Erythroblast (primary cell): ENCODE results near the gene GRB14.
"Not testable (repeated sequence)": the region's sequence is repeated elsewhere in the genome, so short reads cannot be mapped to it uniquely, and the experiment has no call there.

Experiments
- DNase-seq, 2 experiments: peaks; one replicate each; lab custom pipeline; 2025; lab: John Stamatoyannopoulos, UW
- GATA1 ChIP-seq: IDR thresholded peaks from 2 replicates; pipeline ENCODE4 v1.6.1; 2011; ENCODE audit warnings: low read depth, mild to moderate bottlenecking, control low read depth, low read length, moderate library complexity
- POLR2A ChIP-seq: IDR thresholded peaks from 2 replicates; pipeline ENCODE4 v1.6.1; 2011; ENCODE audit warnings: mild to moderate bottlenecking, low read length

Gene GRB14

GRCh38 chr2:164512871-164513270 is 108.4 kb downstream of the GRB14 start:
- no peak for TF ChIP-seq POLR2A
- no peak for TF ChIP-seq GATA1
- no peak for DNase-seq

- TF ChIP-seq GATA1: no peak
- TF ChIP-seq POLR2A: no peak
- no peak for DNase-seq
Observed at GRCh38 chr2:164511738-164512137, 109.5 kb downstream of the GRB14 start.

GRCh38 chr2:164510895-164511294 is 110.4 kb downstream of the GRB14 start:
- TF ChIP-seq GATA1: no peak
- DNase-seq: no peak

- no peak for TF ChIP-seq GATA1
- no peak for TF ChIP-seq POLR2A
- DNase-seq: no peak
Observed at GRCh38 chr2:164509137-164509877, 112.0 kb downstream of the GRB14 start.

- no peak for TF ChIP-seq GATA1
- DNase-seq: peak in 1 of 2 experiments; percentile 2
Observed at GRCh38 chr2:164504253-164504652, 117.0 kb downstream of the GRB14 start.

GRCh38 chr2:164498836-164499235 is 122.4 kb downstream of the GRB14 start:
- DNase-seq: no peak
- TF ChIP-seq POLR2A (no peak), GATA1 (no peak)

GRCh38 chr2:164496881-164497280 is 124.4 kb downstream of the GRB14 start:
- TF ChIP-seq POLR2A: no peak
- TF ChIP-seq GATA1: no peak
- no peak for DNase-seq

- TF ChIP-seq GATA1 (no peak), POLR2A (no peak)
- no peak for DNase-seq
Observed at GRCh38 chr2:164496421-164496820, 124.9 kb downstream of the GRB14 start.

- peak; percentile 3 to 13 for DNase-seq
- no peak for TF ChIP-seq POLR2A
- no peak for TF ChIP-seq GATA1
Observed at GRCh38 chr2:164495491-164496223, 125.6 kb downstream of the GRB14 start.

- DNase-seq: no peak
- TF ChIP-seq POLR2A: no peak
- TF ChIP-seq GATA1: no peak
Observed at GRCh38 chr2:164485541-164485940, 135.7 kb downstream of the GRB14 start.

- DNase-seq: peak in 1 of 2 experiments; percentile 19
- no peak for TF ChIP-seq POLR2A
- no peak for TF ChIP-seq GATA1
Observed at GRCh38 chr2:164479460-164479859, 141.8 kb downstream of the GRB14 start.

- no peak for DNase-seq
- no peak for TF ChIP-seq GATA1
- TF ChIP-seq POLR2A: no peak
Observed at GRCh38 chr2:164478205-164478604, 143.1 kb downstream of the GRB14 start.

GRCh38 chr2:164474873-164475272 is 146.4 kb downstream of the GRB14 start:
- TF ChIP-seq GATA1: no peak
- TF ChIP-seq POLR2A: no peak
- DNase-seq: no peak

GRCh38 chr2:164473021-164473420 is 148.3 kb downstream of the GRB14 start:
- TF ChIP-seq GATA1 (no peak), POLR2A (no peak)
- no peak for DNase-seq

- not testable (repeated sequence) for DNase-seq
Observed at GRCh38 chr2:164465047-164465446, 156.2 kb downstream of the GRB14 start.
